DND-41 (cell line): Measurements from ENCODE around the gene GPC5.

Experiments
- ATAC-seq: fragments of 200-7000 bp; cut with Tn5 transposase; 3 replicates; pipeline ENCODE4 v1.9.1; 2021; ENCODE audit warnings: low read depth; ENCODE audit not compliant: insufficient read depth
- DNase-seq: peaks from one replicate; pipeline ENCODE4 v3.0.0-alpha.2; 2020
- H2AFZ ChIP-seq: 2 replicates; pipeline ENCODE4 v1.6.0; 2012; ENCODE audit warnings: low read depth, low read length
- H3K27ac ChIP-seq: 2 replicates; pipeline ENCODE4 v1.5.1; 2012; ENCODE audit warnings: low read length, inconsistent platforms
- H3K27me3 ChIP-seq: fragments of 200-600 bp; sonication (generic); 2 replicates; pipeline ENCODE4 v1.6.0; 2012; ENCODE audit warnings: low read length, mild to moderate bottlenecking, inconsistent platforms; ENCODE audit not compliant: insufficient read depth, poor library complexity
- H3K36me3 ChIP-seq: 2 replicates; pipeline ENCODE4 v1.5.1; 2012; ENCODE audit warnings: low read length, inconsistent platforms; ENCODE audit not compliant: insufficient read depth
- H3K4me1 ChIP-seq: 2 replicates; pipeline ENCODE4 v1.5.1; 2012; ENCODE audit warnings: mild to moderate bottlenecking, low read length; ENCODE audit not compliant: insufficient read depth
- H3K4me2 ChIP-seq: 2 replicates; pipeline ENCODE4 v1.6.0; 2012; ENCODE audit warnings: mild to moderate bottlenecking, moderate library complexity, low read length, inconsistent platforms; ENCODE audit not compliant: insufficient read depth
- H3K4me3 ChIP-seq, 2 experiments: fragments of 200-600 bp in 1 of 2; shearing (Covaris generic) in 1 of 2; 2 replicates each; pipeline ENCODE4 v1.5.1; 2012 to 2016; ENCODE audit warnings: inconsistent platforms in 2 of 2, low read length in 2 of 2, mild to moderate bottlenecking in 2 of 2, low read depth in 1 of 2, moderate library complexity in 1 of 2
- H3K79me2 ChIP-seq: 2 replicates; pipeline ENCODE4 v1.6.0; 2012; ENCODE audit warnings: low read length, inconsistent platforms; ENCODE audit not compliant: insufficient read depth
- H3K9ac ChIP-seq: 2 replicates; pipeline ENCODE4 v1.6.0; 2012; ENCODE audit warnings: low read depth, mild to moderate bottlenecking, inconsistent platforms, low read length, moderate library complexity
- H3K9me3 ChIP-seq: 2 replicates; pipeline ENCODE4 v1.5.1; 2012; ENCODE audit warnings: low read length, moderate library complexity, mild to moderate bottlenecking, inconsistent platforms; ENCODE audit not compliant: insufficient read depth, severe bottlenecking
- H4K20me1 ChIP-seq: 2 replicates; pipeline ENCODE4 v1.6.0; 2012; ENCODE audit warnings: low read length; ENCODE audit not compliant: insufficient read depth
- CTCF ChIP-seq: IDR thresholded peaks from 2 replicates; pipeline ENCODE4 v1.5.1; 2012; ENCODE audit warnings: borderline replicate concordance, low read length, moderate library complexity, mild to moderate bottlenecking; ENCODE audit not compliant: poor library complexity, severe bottlenecking; ENCODE audit errors: extremely low read depth
- EZH2 ChIP-seq: IDR thresholded peaks from 3 replicates; pipeline ENCODE4 v1.6.1; 2012; ENCODE audit warnings: borderline replicate concordance, low read depth, mild to moderate bottlenecking, moderate library complexity, low read length, inconsistent platforms; ENCODE audit not compliant: severe bottlenecking

Gene GPC5

GRCh38 chr13:91825516-91825915 lies 427.1 kb downstream of the GPC5 start:
- H3K4me2 ChIP-seq, result no peak overlapping the region
- H3K27ac ChIP-seq, result no peak overlapping the region
- DNase-seq (no peak), ATAC-seq (no peak)
- H3K9ac ChIP-seq, result no peak overlapping the region
- no peaks in the 10 kb centered on the region for H3K27me3 ChIP-seq
- H2AFZ ChIP-seq, result no peak overlapping the region
- no peaks in the 10 kb centered on the region for H3K36me3 ChIP-seq
- no peaks in the 10 kb centered on the region for H3K79me2 ChIP-seq
- no peaks in the 10 kb centered on the region for H4K20me1 ChIP-seq
- no peak for TF ChIP-seq CTCF
- TF ChIP-seq EZH2, result no peak
- no peaks in the 10 kb centered on the region for H3K4me1 ChIP-seq
- no peaks in the 10 kb centered on the region for H3K9me3 ChIP-seq
- no peak overlapping the region for H3K4me3 ChIP-seq

- Histone ChIP-seq H2AFZ (no peak overlapping the region), H3K27ac (no peak overlapping the region), H3K9ac (no peak overlapping the region), H4K20me1 (no peaks in the 10 kb centered on the region), H3K27me3 (no peaks in the 10 kb centered on the region), H3K9me3 (no peaks in the 10 kb centered on the region), H3K4me2 (no peak overlapping the region), H3K79me2 (no peaks in the 10 kb centered on the region), H3K36me3 (no peaks in the 10 kb centered on the region), H3K4me1 (no peaks in the 10 kb centered on the region), H3K4me3 (no peak overlapping the region)
- TF ChIP-seq EZH2 (no peak), CTCF (no peak)
- ATAC-seq, result no peak
- DNase-seq, result no peak
Observed at GRCh38 chr13:91836553-91836952, 438.1 kb downstream of the GPC5 start.

- Histone ChIP-seq H3K4me1 (no peaks in the 10 kb centered on the region), H3K27me3 (no peaks in the 10 kb centered on the region), H3K9ac (no peak overlapping the region), H3K36me3 (no peaks in the 10 kb centered on the region), H3K9me3 (no peaks in the 10 kb centered on the region), H2AFZ (no peak overlapping the region), H3K4me2 (no peak overlapping the region), H4K20me1 (no peaks in the 10 kb centered on the region), H3K4me3 (no peak overlapping the region), H3K79me2 (no peaks in the 10 kb centered on the region), H3K27ac (no peak overlapping the region)
- TF ChIP-seq EZH2 (no peak), CTCF (no peak)
- DNase-seq (no peak), ATAC-seq (no peak)
Observed at GRCh38 chr13:91845612-91846011, 447.2 kb downstream of the GPC5 start.

GRCh38 chr13:91863699-91864098 lies 465.3 kb downstream of the GPC5 start:
- no peaks in the 10 kb centered on the region for H4K20me1 ChIP-seq
- H3K9me3 ChIP-seq, result no peaks in the 10 kb centered on the region
- H3K27ac ChIP-seq, result no peak overlapping the region
- no peak overlapping the region for H3K4me2 ChIP-seq
- H3K36me3 ChIP-seq, result no peaks in the 10 kb centered on the region
- no peak for TF ChIP-seq EZH2
- no peak for TF ChIP-seq CTCF
- no peak overlapping the region for H3K4me3 ChIP-seq
- H2AFZ ChIP-seq, result no peak overlapping the region
- H3K4me1 ChIP-seq, result no peaks in the 10 kb centered on the region
- H3K9ac ChIP-seq, result no peak overlapping the region
- H3K27me3 ChIP-seq, result no peaks in the 10 kb centered on the region
- DNase-seq (no peak), ATAC-seq (no peak)
- H3K79me2 ChIP-seq, result no peaks in the 10 kb centered on the region
